SU-DHL-6 (cell line): ENCODE measurements around the gene IGF2BP2.

ENCODE experiments used
- H2AFZ ChIP-seq: fragments of 200-600 bp; sonication (generic); 2 replicates; pipeline ENCODE4 v1.6.1; 2014; ENCODE audit warnings: low read depth, mild to moderate bottlenecking, moderate library complexity, mixed read lengths, antibody characterized with exemption, low read length; ENCODE audit not compliant: severe bottlenecking
- H3F3A ChIP-seq: fragments of 200-600 bp; shearing (Covaris generic); 2 replicates; pipeline ENCODE4 v1.6.0; 2016; ENCODE audit warnings: antibody characterized with exemption, mild to moderate bottlenecking; ENCODE audit not compliant: insufficient read depth
- H3K27ac ChIP-seq: fragments of 200-600 bp; sonication (generic); 2 replicates; pipeline ENCODE4 v1.5.1; 2016; ENCODE audit warnings: low read depth, mild to moderate bottlenecking, low read length, moderate library complexity, mixed read lengths
- H3K27me3 ChIP-seq: fragments of 200-600 bp; sonication (generic), shearing (Covaris generic); 2 replicates; pipeline ENCODE4 v1.6.0; 2014; ENCODE audit warnings: mild to moderate bottlenecking, low read length
- H3K36me3 ChIP-seq: fragments of 200-600 bp; sonication (generic); 2 replicates; pipeline ENCODE4 v1.6.1; 2014; ENCODE audit warnings: mild to moderate bottlenecking, low read length, mixed read lengths
- H3K4me2 ChIP-seq: fragments of 300-600, 200-600 bp; shearing (Covaris generic), sonication (generic); 2 replicates; pipeline ENCODE4 v1.6.0; 2014; ENCODE audit warnings: low read length, low read depth, mild to moderate bottlenecking; ENCODE audit not compliant: poor library complexity, severe bottlenecking
- H3K4me3 ChIP-seq: fragments of 200-600 bp; sonication (generic); 2 replicates; pipeline ENCODE4 v1.5.1; 2014; ENCODE audit warnings: antibody characterized with exemption, low read length, mild to moderate bottlenecking, mixed read lengths; ENCODE audit not compliant: insufficient read depth, poor library complexity, severe bottlenecking
- H3K79me2 ChIP-seq: fragments of 200-600 bp; sonication (generic); 2 replicates; pipeline ENCODE4 v1.6.1; 2014; ENCODE audit warnings: mild to moderate bottlenecking, low read length, moderate library complexity; ENCODE audit not compliant: insufficient read depth
- H3K9ac ChIP-seq: fragments of 200-600 bp; sonication (generic); 2 replicates; pipeline ENCODE4 v1.7.0; 2014; ENCODE audit warnings: mild to moderate bottlenecking, low read length
- H3K9me2 ChIP-seq: fragments of 200-600 bp; sonication (generic); replicated peaks from 2 replicates; pipeline ENCODE4 v1.6.1; 2014; ENCODE audit warnings: low read length; ENCODE audit not compliant: insufficient read depth
- H3K9me3 ChIP-seq: fragments of 200-600 bp; sonication (generic); 2 replicates; pipeline ENCODE4 v1.6.1; 2014; ENCODE audit warnings: low read length, mixed read lengths; ENCODE audit not compliant: insufficient read depth
- H4K20me1 ChIP-seq: fragments of 200-600 bp; sonication (generic); 2 replicates; pipeline ENCODE4 v1.6.1; 2014; ENCODE audit warnings: low read depth, mild to moderate bottlenecking, antibody characterized with exemption, low read length, moderate library complexity, mixed read lengths
- EZH2phosphoT487 ChIP-seq: fragments of 200-600 bp; sonication (generic), shearing (Covaris generic); conservative IDR thresholded peaks from 2 replicates; pipeline ENCODE4 v1.6.1; 2018; ENCODE audit warnings: mild to moderate bottlenecking, antibody characterized with exemption, low read length, moderate library complexity, mixed read lengths
- TF ChIP-seq, protein P1 (sequence below): fragments of 200-600 bp; sonication (generic); IDR thresholded peaks from one replicate; pipeline ENCODE4 v1.5.1; 2017; ENCODE audit warnings: antibody characterized with exemption, mild to moderate bottlenecking, low read length, moderate library complexity; ENCODE audit not compliant: insufficient read depth, poor library complexity, severe bottlenecking

The IGF2BP2 gene

GRCh38 chr3:185696039-185696438 is 128.8 kb downstream of the IGF2BP2 start:
- no peak overlapping the region for H3K4me3 ChIP-seq
- H3F3A ChIP-seq = no peaks in the 10 kb centered on the region
- no peak overlapping the region for H3K9ac ChIP-seq
- no peaks in the 10 kb centered on the region; the same call in 1 of the 2 replicates for H3K27me3 ChIP-seq
- H3K9me3 ChIP-seq = no peaks in the 10 kb centered on the region
- no peaks in the 10 kb centered on the region for H3K79me2 ChIP-seq
- no peak overlapping the region for H2AFZ ChIP-seq
- no peaks in the 10 kb centered on the region for H3K36me3 ChIP-seq
- H4K20me1 ChIP-seq = no peaks in the 10 kb centered on the region
- H3K9me2 ChIP-seq = no peaks in the 10 kb centered on the region
- TF ChIP-seq EZH2phosphoT487 = no peak
- TF ChIP-seq, protein P1, sequence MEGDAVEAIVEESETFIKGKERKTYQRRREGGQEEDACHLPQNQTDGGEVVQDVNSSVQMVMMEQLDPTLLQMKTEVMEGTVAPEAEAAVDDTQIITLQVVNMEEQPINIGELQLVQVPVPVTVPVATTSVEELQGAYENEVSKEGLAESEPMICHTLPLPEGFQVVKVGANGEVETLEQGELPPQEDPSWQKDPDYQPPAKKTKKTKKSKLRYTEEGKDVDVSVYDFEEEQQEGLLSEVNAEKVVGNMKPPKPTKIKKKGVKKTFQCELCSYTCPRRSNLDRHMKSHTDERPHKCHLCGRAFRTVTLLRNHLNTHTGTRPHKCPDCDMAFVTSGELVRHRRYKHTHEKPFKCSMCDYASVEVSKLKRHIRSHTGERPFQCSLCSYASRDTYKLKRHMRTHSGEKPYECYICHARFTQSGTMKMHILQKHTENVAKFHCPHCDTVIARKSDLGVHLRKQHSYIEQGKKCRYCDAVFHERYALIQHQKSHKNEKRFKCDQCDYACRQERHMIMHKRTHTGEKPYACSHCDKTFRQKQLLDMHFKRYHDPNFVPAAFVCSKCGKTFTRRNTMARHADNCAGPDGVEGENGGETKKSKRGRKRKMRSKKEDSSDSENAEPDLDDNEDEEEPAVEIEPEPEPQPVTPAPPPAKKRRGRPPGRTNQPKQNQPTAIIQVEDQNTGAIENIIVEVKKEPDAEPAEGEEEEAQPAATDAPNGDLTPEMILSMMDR = no peak
- H3K4me2 ChIP-seq = no peak overlapping the region
- no peak overlapping the region for H3K27ac ChIP-seq

DNA sequence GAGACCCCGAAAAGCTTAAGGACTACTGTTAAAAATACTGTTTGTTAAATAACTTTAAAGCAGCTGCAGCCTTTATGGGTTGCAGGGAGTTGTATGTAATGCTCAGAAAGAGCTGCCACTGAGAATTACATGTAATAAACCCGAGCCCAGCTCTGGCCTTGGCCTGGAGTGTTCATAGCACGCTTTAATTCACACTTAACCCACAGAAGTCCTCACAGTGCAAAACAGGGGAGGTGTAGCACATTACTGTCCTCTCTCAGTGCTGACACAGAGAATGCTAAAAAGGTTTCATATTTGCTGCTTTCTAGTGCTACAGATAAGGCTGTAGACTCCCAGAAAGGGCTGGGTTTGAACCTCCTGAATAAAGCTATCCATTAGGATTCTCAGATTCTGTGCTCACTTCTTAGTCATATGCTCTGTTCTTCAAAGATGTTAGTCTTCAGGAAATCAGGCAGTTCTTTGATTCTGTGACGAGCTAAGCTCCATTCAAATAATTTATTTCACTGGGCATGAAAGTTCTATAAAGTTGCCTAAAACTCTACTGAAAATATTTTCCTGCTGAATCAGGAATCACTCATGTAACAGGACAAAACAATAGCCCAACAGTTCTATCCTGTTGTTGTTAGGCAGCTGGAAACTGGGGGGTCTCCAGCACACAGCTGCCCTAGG is 130.7 kb downstream of the IGF2BP2 start:
- no peak for TF ChIP-seq EZH2phosphoT487
- TF ChIP-seq, protein P1 = no peak
- no peaks in the 10 kb centered on the region for H4K20me1 ChIP-seq
- no peak overlapping the region for H3K4me3 ChIP-seq
- H3K9ac ChIP-seq = no peak overlapping the region
- no peak overlapping the region for H3K27ac ChIP-seq
- H3K4me2 ChIP-seq = no peak overlapping the region
- no peaks in the 10 kb centered on the region for H3K36me3 ChIP-seq
- no peaks in the 10 kb centered on the region for H3K9me3 ChIP-seq
- no peaks in the 10 kb centered on the region for H3F3A ChIP-seq
- H2AFZ ChIP-seq = no peak overlapping the region
- no peaks in the 10 kb centered on the region for H3K79me2 ChIP-seq
- H3K9me2 ChIP-seq = no peaks in the 10 kb centered on the region
- no peaks in the 10 kb centered on the region for H3K27me3 ChIP-seq

DNA sequence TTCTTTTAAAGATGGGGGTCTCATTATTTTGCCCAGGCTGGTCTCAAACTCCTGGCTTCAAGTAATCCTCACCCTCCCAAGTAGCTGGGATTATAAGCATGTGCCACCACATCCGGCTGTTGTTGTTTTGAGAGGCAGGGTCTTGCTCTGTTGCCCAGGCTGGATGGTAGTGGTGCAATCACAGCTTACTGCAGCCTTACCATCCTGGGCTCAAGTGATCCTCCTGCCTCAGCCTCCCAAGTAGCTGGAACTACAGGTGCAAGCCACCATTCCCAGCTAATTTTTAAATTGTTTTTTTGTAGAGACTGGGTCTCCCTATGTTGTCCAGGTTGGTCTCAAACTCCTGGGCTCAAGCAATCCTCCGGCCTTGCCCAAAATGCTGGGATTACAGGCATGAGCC is 133.2 kb downstream of the IGF2BP2 start:
- Histone ChIP-seq H3K4me3 (no peak overlapping the region), H3K79me2 (no peaks in the 10 kb centered on the region), H3K9me2 (no peaks in the 10 kb centered on the region), H3K9ac (no peak overlapping the region), H3K9me3 (no peaks in the 10 kb centered on the region), H3K27me3 (no peaks in the 10 kb centered on the region), H3K4me2 (no peak overlapping the region), H3K36me3 (no peaks in the 10 kb centered on the region), H3F3A (no peaks in the 10 kb centered on the region), H4K20me1 (no peaks in the 10 kb centered on the region), H2AFZ (no peak overlapping the region), H3K27ac (no peak overlapping the region)
- TF ChIP-seq, protein P1 = no peak
- TF ChIP-seq EZH2phosphoT487 = no peak
